Raji (cell line): ENCODE results near the gene KCTD12.

ENCODE experiments used
- POLR2A ChIP-seq: IDR thresholded peaks from 2 replicates; pipeline ENCODE4 v1.6.1; 2011; ENCODE audit warnings: low read depth, low read length, control low read depth; ENCODE audit not compliant: insufficient read depth

Gene KCTD12

GRCh38 chr13:76845865-76846264 is 40.3 kb downstream of the KCTD12 start:
- no peak for TF ChIP-seq POLR2A

GRCh38 chr13:76845367-76845766 is 40.8 kb downstream of the KCTD12 start:
- no peak for TF ChIP-seq POLR2A

- TF ChIP-seq POLR2A: no peak
These were observed 48.4 kb downstream of the KCTD12 start for GRCh38 chr13:76837801-76838200.

GRCh38 chr13:76836311-76836710 is 49.9 kb downstream of the KCTD12 start:
- no peak for TF ChIP-seq POLR2A

- no peak for TF ChIP-seq POLR2A
These were observed 52.7 kb downstream of the KCTD12 start for GRCh38 chr13:76833441-76833954.

GRCh38 chr13:76832258-76832988 is 53.8 kb downstream of the KCTD12 start:
- TF ChIP-seq POLR2A: no peak

- no peak for TF ChIP-seq POLR2A
These were observed 55.4 kb downstream of the KCTD12 start for GRCh38 chr13:76830805-76831204.
